H1 (cell line): ENCODE data around the gene SCFD1.

Source experiments
- BACH1 ChIP-seq: IDR thresholded peaks from 2 replicates; pipeline ENCODE4 v1.6.1; 2012; ENCODE audit warnings: low read length, improper control_type of control experiment
- EP300 ChIP-seq, 2 experiments: IDR thresholded peaks; 1 replicate in 1 of 2; 2 replicates in 1 of 2; pipeline ENCODE4 v1.6.1; 2011 to 2012; ENCODE audit warnings: low read depth in 2 of 2, low read length in 2 of 2, mild to moderate bottlenecking in 2 of 2, borderline replicate concordance in 1 of 2, inconsistent platforms in 1 of 2, moderate library complexity in 1 of 2
- HDAC2 ChIP-seq, 2 experiments: fragments of 300-600 bp in 1 of 2; sonication (generic) in 1 of 2; IDR thresholded peaks; 2 replicates each; pipeline ENCODE4 v1.6.1; 2011 to 2012; ENCODE audit warnings: low read depth in 2 of 2, low read length in 2 of 2, mild to moderate bottlenecking in 2 of 2, moderate library complexity in 2 of 2, borderline replicate concordance in 1 of 2, inconsistent platforms in 1 of 2
- KDM5A ChIP-seq: fragments of 200-600 bp; IDR thresholded peaks from 2 replicates; pipeline ENCODE4 v1.7.1; 2012; ENCODE audit warnings: mild to moderate bottlenecking, low read length, inconsistent platforms, mixed read lengths
- POLR2A ChIP-seq, 2 experiments: IDR thresholded peaks; 1 replicate in 1 of 2; 2 replicates in 1 of 2; pipeline ENCODE4 v1.6.1; 2011; ENCODE audit warnings: low read depth in 2 of 2, low read length in 2 of 2, mild to moderate bottlenecking in 2 of 2; ENCODE audit errors: control extremely low read depth in 1 of 2
- POLR2AphosphoS5 ChIP-seq: IDR thresholded peaks from 2 replicates; pipeline ENCODE4 v1.6.1; 2011; ENCODE audit warnings: low read depth, low read length
- TEAD4 ChIP-seq: IDR thresholded peaks from 2 replicates; pipeline ENCODE4 v1.6.1; 2012; ENCODE audit warnings: low read depth, low read length, inconsistent platforms, mixed read lengths
- TF ChIP-seq, protein P1 (sequence below), 3 experiments: IDR thresholded peaks; 1 replicate in 2 of 3; 2 replicates in 1 of 3; pipeline versions ENCODE4 v1.5.1 to v1.6.1; 2011; ENCODE audit warnings: low read length in 3 of 3, mild to moderate bottlenecking in 3 of 3, inconsistent platforms in 2 of 3, low read depth in 1 of 3, moderate library complexity in 1 of 3; ENCODE audit not compliant: insufficient read depth in 1 of 3; ENCODE audit errors: control extremely low read depth in 1 of 3
- TF ChIP-seq, protein P2 (sequence below): IDR thresholded peaks from 2 replicates; pipeline ENCODE4 v1.6.1; 2012; ENCODE audit warnings: inconsistent platforms

DNA sequence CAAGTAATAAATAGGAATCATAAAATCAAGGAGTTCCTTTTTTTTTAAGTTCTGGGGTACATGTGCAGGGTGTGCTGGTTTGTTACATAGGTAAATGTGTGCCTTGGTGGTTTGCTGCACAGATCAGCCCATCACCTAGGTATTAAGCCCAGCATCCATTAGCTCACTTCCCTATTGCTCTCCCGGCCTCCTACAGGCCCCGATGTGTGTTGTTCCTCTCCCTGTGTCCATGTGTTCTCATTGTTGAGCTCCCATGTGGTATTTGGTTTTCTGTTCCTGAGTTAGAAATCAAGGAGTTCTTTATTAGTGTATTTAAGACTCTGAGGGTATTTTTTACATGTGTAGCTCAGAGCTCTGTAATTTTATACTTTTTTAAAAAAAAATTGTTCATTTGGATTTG, 86.0 kb downstream of the SCFD1 start:
- TF ChIP-seq, protein P1, sequence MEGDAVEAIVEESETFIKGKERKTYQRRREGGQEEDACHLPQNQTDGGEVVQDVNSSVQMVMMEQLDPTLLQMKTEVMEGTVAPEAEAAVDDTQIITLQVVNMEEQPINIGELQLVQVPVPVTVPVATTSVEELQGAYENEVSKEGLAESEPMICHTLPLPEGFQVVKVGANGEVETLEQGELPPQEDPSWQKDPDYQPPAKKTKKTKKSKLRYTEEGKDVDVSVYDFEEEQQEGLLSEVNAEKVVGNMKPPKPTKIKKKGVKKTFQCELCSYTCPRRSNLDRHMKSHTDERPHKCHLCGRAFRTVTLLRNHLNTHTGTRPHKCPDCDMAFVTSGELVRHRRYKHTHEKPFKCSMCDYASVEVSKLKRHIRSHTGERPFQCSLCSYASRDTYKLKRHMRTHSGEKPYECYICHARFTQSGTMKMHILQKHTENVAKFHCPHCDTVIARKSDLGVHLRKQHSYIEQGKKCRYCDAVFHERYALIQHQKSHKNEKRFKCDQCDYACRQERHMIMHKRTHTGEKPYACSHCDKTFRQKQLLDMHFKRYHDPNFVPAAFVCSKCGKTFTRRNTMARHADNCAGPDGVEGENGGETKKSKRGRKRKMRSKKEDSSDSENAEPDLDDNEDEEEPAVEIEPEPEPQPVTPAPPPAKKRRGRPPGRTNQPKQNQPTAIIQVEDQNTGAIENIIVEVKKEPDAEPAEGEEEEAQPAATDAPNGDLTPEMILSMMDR (IDR thresholded peaks at IDR 0.05; ENCODE audit: control extremely low read depth in 1 of 3, insufficient read depth in 1 of 3, low read depth in 1 of 3, low read length in 3 of 3) = peak in 1 of 3 experiments; percentile 4; a peak in 1 of 4 replicates
- TF ChIP-seq EP300 (IDR thresholded peaks at IDR 0.05; ENCODE audit: borderline replicate concordance in 1 of 2, low read depth in 2 of 2, low read length in 2 of 2) (no peak), KDM5A (no peak), TEAD4 (no peak), BACH1 (no peak), POLR2A (IDR thresholded peaks at IDR 0.05; ENCODE audit: control extremely low read depth in 1 of 2, low read depth in 2 of 2, low read length in 2 of 2) (no peak), POLR2AphosphoS5 (no peak), HDAC2 (IDR thresholded peaks at IDR 0.05; ENCODE audit: borderline replicate concordance in 1 of 2, low read depth in 2 of 2, low read length in 2 of 2) (no peak)
- TF ChIP-seq, protein P2, sequence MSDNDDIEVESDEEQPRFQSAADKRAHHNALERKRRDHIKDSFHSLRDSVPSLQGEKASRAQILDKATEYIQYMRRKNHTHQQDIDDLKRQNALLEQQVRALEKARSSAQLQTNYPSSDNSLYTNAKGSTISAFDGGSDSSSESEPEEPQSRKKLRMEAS = 0 out of 2 replicates have a peak, but pooled peaks have one; percentile 14
